Panc1 (cell line): ENCODE measurements around the gene TTC27. TPM values are rescaled to one million over a fixed set of nuclear protein-coding genes. Genes with fewer than 3 reads are reported as not detected.

Experiments used
- ATAC-seq: fragments of 200-7000 bp; cut with Tn5 transposase; 2 replicates; pipeline ENCODE4 v1.9.1; 2020; ENCODE audit warnings: mild to moderate bottlenecking, moderate library complexity
- BruUV-seq: library from RNA; stranded (reverse); fragments of 400-500 nt; replicated peaks from 2 replicates; lab custom pipeline; 2021; lab: Mats Ljungman, UMichigan
- CTCF ChIA-PET: fragments of 300-600 bp; sonication (Branson Sonifier 250); formaldehyde crosslinking; loops from one replicate; lab custom pipeline; 2022; ENCODE audit warnings: antibody characterized with exemption; lab: Charles Lee
- POLR2A ChIA-PET: fragments of 300-600 bp; sonication (Branson Sonifier 250); formaldehyde crosslinking; loops from one replicate; lab custom pipeline; 2022; ENCODE audit warnings: antibody characterized with exemption; lab: Charles Lee
- DNase-seq: peaks from one replicate; pipeline ENCODE4 v3.0.0-alpha.2; 2010; ENCODE audit warnings: low read depth, low spot score
- H3K27ac ChIP-seq: 2 replicates; pipeline ENCODE4 v1.5.1; 2011; ENCODE audit warnings: mild to moderate bottlenecking, low read length, inconsistent platforms
- H3K27me3 ChIP-seq: fragments of 200-500 bp; sonication (Bioruptor generic); 2 replicates; pipeline ENCODE4 v1.6.0; 2014; ENCODE audit warnings: low read length, inconsistent platforms; ENCODE audit not compliant: control insufficient read depth, insufficient read depth
- H3K36me3 ChIP-seq: fragments of 200-500 bp; sonication (Bioruptor generic); 2 replicates; pipeline ENCODE4 v1.5.1; 2014; ENCODE audit warnings: inconsistent platforms, mild to moderate bottlenecking, low read length, moderate library complexity; ENCODE audit not compliant: control insufficient read depth, insufficient read depth
- H3K4me1 ChIP-seq: 2 replicates; pipeline ENCODE4 v1.5.1; 2011; ENCODE audit warnings: inconsistent platforms, mild to moderate bottlenecking, low read length, moderate library complexity; ENCODE audit not compliant: control insufficient read depth, insufficient read depth
- H3K4me3 ChIP-seq, 2 experiments: 2 replicates each; pipeline ENCODE4 v1.5.1; 2011 to 2012; ENCODE audit warnings: low read depth in 2 of 2, low read length in 2 of 2, mild to moderate bottlenecking in 2 of 2, inconsistent platforms in 1 of 2, moderate library complexity in 1 of 2
- H3K9me3 ChIP-seq: fragments of 200-500 bp; sonication (Bioruptor generic); 2 replicates; pipeline ENCODE4 v1.5.1; 2014; ENCODE audit warnings: low read depth, mild to moderate bottlenecking, inconsistent platforms, low read length, moderate library complexity; ENCODE audit not compliant: control insufficient read depth, insufficient read depth
- CTCF ChIP-seq: fragments of 450-650 bp; IDR thresholded peaks from 2 replicates; pipeline ENCODE4 v1.5.1; 2017; ENCODE audit warnings: mild to moderate bottlenecking
- POLR2AphosphoS5 ChIP-seq: IDR thresholded peaks from 2 replicates; pipeline ENCODE4 v1.6.1; 2012; ENCODE audit warnings: mild to moderate bottlenecking, low read depth, low read length, moderate library complexity
- SIN3A ChIP-seq: IDR thresholded peaks from 2 replicates; pipeline ENCODE4 v1.6.1; 2012; ENCODE audit warnings: low read depth, mild to moderate bottlenecking, low read length, moderate library complexity, borderline replicate concordance; ENCODE audit not compliant: insufficient read depth
- TCF7L2 ChIP-seq: IDR thresholded peaks from 2 replicates; pipeline ENCODE4 v1.6.1; 2011; ENCODE audit warnings: mild to moderate bottlenecking, low read depth, low read length, inconsistent platforms
- in situ Hi-C: cut with HindIII; loops from 2 replicates; pipeline ENCODE4 v1.10.0; 2016; ENCODE audit warnings: low sequenced_read_pairs, low pct_unique_long_range_greater_than_20kb
- intact Hi-C: fragments of 100-400 bp; cut with micrococcal nuclease; formaldehyde crosslinking; loops from one replicate; pipeline ENCODE4 v1.10.0; 2022; ENCODE audit not compliant: unreplicated experiment
- total RNA-seq: library from RNA; stranded (reverse); gene quantifications from one replicate; pipeline ENCODE4 v1.2.1, GENCODE V29; 2021; ENCODE audit not compliant: unreplicated experiment
- TF ChIP-seq, protein P1 (sequence below), 2 experiments: IDR thresholded peaks; 2 replicates each; pipeline ENCODE4 v1.6.1; 2011 to 2012; ENCODE audit warnings: low read depth in 2 of 2, control low read depth in 1 of 2, low read length in 1 of 2, mild to moderate bottlenecking in 1 of 2, moderate library complexity in 1 of 2; ENCODE audit not compliant: insufficient read depth in 1 of 2

TTC27 gene
- total RNA-seq, 1 experiment from 2014 or later, result 24.7 TPM

DNA sequence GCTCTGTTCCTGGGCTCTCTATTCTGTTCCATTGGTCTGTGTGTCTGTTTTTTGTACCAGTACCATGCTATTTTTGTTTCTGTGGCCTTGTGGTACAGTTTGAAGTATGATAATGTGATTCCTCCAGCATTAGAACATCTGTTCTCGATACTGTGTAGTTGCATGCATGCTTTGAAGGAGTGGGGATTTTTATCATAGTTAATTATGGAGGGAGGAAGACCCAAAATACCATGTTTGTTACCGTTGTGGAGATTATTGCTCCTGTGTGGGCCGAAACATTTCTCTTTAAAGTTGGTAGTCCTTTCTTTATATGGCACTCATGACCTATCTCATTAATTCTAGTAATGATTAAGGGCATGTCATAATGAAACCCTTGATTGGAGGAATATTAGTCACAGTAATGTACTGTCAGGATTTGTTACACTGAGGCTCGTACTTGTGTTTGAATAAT is 87.6 kb downstream of the TTC27 start:
- intact Hi-C loops (no loop called here), in situ Hi-C loops (no loop called here)
- Histone ChIP-seq H3K27ac (no peak overlapping the region), H3K36me3 (no peaks in the 10 kb centered on the region), H3K4me3 (no peak overlapping the region), H3K27me3 (no peaks in the 10 kb centered on the region), H3K9me3 (no peaks in the 10 kb centered on the region), H3K4me1 (no peaks in the 10 kb centered on the region)
- ChIA-PET POLR2A (no interaction called here), CTCF (no interaction called here)
- BruUV-seq, result no TSS peak
- TF ChIP-seq POLR2AphosphoS5 (no peak), TCF7L2 (no peak), SIN3A (no peak), CTCF (no peak)
- TF ChIP-seq, protein P1, sequence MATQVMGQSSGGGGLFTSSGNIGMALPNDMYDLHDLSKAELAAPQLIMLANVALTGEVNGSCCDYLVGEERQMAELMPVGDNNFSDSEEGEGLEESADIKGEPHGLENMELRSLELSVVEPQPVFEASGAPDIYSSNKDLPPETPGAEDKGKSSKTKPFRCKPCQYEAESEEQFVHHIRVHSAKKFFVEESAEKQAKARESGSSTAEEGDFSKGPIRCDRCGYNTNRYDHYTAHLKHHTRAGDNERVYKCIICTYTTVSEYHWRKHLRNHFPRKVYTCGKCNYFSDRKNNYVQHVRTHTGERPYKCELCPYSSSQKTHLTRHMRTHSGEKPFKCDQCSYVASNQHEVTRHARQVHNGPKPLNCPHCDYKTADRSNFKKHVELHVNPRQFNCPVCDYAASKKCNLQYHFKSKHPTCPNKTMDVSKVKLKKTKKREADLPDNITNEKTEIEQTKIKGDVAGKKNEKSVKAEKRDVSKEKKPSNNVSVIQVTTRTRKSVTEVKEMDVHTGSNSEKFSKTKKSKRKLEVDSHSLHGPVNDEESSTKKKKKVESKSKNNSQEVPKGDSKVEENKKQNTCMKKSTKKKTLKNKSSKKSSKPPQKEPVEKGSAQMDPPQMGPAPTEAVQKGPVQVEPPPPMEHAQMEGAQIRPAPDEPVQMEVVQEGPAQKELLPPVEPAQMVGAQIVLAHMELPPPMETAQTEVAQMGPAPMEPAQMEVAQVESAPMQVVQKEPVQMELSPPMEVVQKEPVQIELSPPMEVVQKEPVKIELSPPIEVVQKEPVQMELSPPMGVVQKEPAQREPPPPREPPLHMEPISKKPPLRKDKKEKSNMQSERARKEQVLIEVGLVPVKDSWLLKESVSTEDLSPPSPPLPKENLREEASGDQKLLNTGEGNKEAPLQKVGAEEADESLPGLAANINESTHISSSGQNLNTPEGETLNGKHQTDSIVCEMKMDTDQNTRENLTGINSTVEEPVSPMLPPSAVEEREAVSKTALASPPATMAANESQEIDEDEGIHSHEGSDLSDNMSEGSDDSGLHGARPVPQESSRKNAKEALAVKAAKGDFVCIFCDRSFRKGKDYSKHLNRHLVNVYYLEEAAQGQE (IDR thresholded peaks at IDR 0.05; ENCODE audit: insufficient read depth in 1 of 2, low read depth in 2 of 2, low read length in 1 of 2), result no peak
- DNase-seq (no peak), ATAC-seq (no peak)

GRCh38 chr2:32715981-32716380 is 88.1 kb downstream of the TTC27 start:
- TF ChIP-seq TCF7L2 (no peak), SIN3A (no peak), CTCF (no peak), POLR2AphosphoS5 (no peak)
- TF ChIP-seq, protein P1 (IDR thresholded peaks at IDR 0.05; ENCODE audit: insufficient read depth in 1 of 2, low read depth in 2 of 2, low read length in 1 of 2), result no peak
- POLR2A ChIA-PET, result no interaction called here
- no peaks in the 10 kb centered on the region for H3K27me3 ChIP-seq
- H3K9me3 ChIP-seq, result no peaks in the 10 kb centered on the region
- in situ Hi-C loops, result no loop called here
- no peak for ATAC-seq
- H3K27ac ChIP-seq, result no peak overlapping the region
- intact Hi-C loops, result no loop called here
- no peak for DNase-seq
- H3K4me1 ChIP-seq, result no peaks in the 10 kb centered on the region
- CTCF ChIA-PET, result no interaction called here
- BruUV-seq, result no TSS peak
- H3K36me3 ChIP-seq, result no peaks in the 10 kb centered on the region
- no peak overlapping the region for H3K4me3 ChIP-seq
